Adipocyte (in vitro differentiated cells): Measurements from ENCODE around the gene C2.
"Not testable (repeated sequence)": the region's sequence is repeated elsewhere in the genome, so short reads cannot be mapped to it uniquely, and the experiment has no call there.

Experiments used
- DNase-seq: peaks from one replicate; pipeline ENCODE4 v3.0.0-alpha.2; 2015; ENCODE audit warnings: low read depth
- H3K27me3 ChIP-seq: replicated peaks from 2 replicates; pipeline ENCODE4 v1.7.0; 2013; ENCODE audit warnings: mild to moderate bottlenecking, low read length, moderate library complexity; ENCODE audit not compliant: control insufficient read depth, insufficient read depth
- H3K36me3 ChIP-seq: 2 replicates; pipeline ENCODE4 v1.7.0; 2013; ENCODE audit warnings: low read length, mild to moderate bottlenecking, moderate library complexity; ENCODE audit not compliant: control insufficient read depth, insufficient read depth, severe bottlenecking
- H3K4me1 ChIP-seq: 2 replicates; pipeline ENCODE4 v1.7.0; 2013; ENCODE audit warnings: mild to moderate bottlenecking, low read length, moderate library complexity; ENCODE audit not compliant: control insufficient read depth, insufficient read depth
- H3K4me3 ChIP-seq: 2 replicates; pipeline ENCODE4 v1.7.0; 2013; ENCODE audit warnings: mild to moderate bottlenecking, low read length, moderate library complexity
- H3K9ac ChIP-seq: 2 replicates; pipeline ENCODE4 v1.7.0; 2013; ENCODE audit warnings: mild to moderate bottlenecking, low read length, moderate library complexity
- H3K9me3 ChIP-seq: 2 replicates; pipeline ENCODE4 v1.7.0; 2013; ENCODE audit warnings: mild to moderate bottlenecking, low read length, moderate library complexity; ENCODE audit not compliant: control insufficient read depth

The C2 gene

GRCh38 chr6:31994421-31994820, 66.9 kb downstream of the C2 start:
- not testable (repeated sequence) for H3K4me3 ChIP-seq, H3K4me1 ChIP-seq, H3K27me3 ChIP-seq, H3K36me3 ChIP-seq, H3K9ac ChIP-seq, H3K9me3 ChIP-seq, DNase-seq
